K562 (cell line): Measurements from ENCODE around the gene MAML1. TPM values are rescaled to one million over a fixed set of nuclear protein-coding genes. Genes with fewer than 3 reads are reported as not detected.

ENCODE experiments used
- ATAC-seq: fragments of 200-7000 bp; cut with Tn5 transposase; 3 replicates; pipeline ENCODE4 v1.9.1; 2020; ENCODE audit warnings: moderate library complexity
- BruUV-seq: library from RNA; stranded (reverse); fragments of 400-500 nt; replicated peaks from 2 replicates; lab custom pipeline; 2021; lab: Mats Ljungman, UMichigan
- CTCF ChIA-PET: fragments of 300-600 bp; formaldehyde crosslinking; extraction: SDS; loops from one replicate; lab custom pipeline; 2021; ENCODE audit warnings: low intra/inter-chr PET ratio; lab: Yijun Ruan, JAX
- POLR2A ChIA-PET: fragments of 300-600, 350-650 bp; sonication (Branson Sonifier 250); formaldehyde crosslinking; extraction: SDS; loops from one replicate; lab custom pipeline; 2021; ENCODE audit warnings: antibody characterized with exemption, inconsistent platforms; lab: Yijun Ruan, JAX
- DNase-seq, 4 experiments: peaks; one replicate each; pipeline versions ENCODE4 v3.0.0 to v3.0.0-alpha.2; 2011 to 2018; ENCODE audit warnings: low spot score in 3 of 4, mixed read lengths in 3 of 4; ENCODE audit errors: extremely low read depth in 1 of 4
- FAIRE-seq: peaks from 2 replicates; lab custom pipeline; 2011; peaks lifted over from hg19 to GRCh38; lab: Jason Lieb, UNC
- H2AFZ ChIP-seq: 2 replicates; pipeline ENCODE4 v1.6.0; 2011; ENCODE audit warnings: low read depth, low read length, control low read depth, inconsistent platforms
- H3K27ac ChIP-seq: fragments of 200-600 bp; 3 replicates; pipeline ENCODE4 v1.8.0; 2011; ENCODE audit warnings: low read depth, mild to moderate bottlenecking, control low read depth, inconsistent platforms, low read length, moderate library complexity, mixed read lengths; ENCODE audit errors: extremely low read depth
- H3K27me3 ChIP-seq, 2 experiments: fragments of 300-600 bp in 1 of 2; 2 replicates in 1 of 2; 3 replicates in 1 of 2; pipeline versions ENCODE4 v1.6.0 to v1.8.0; 2011; ENCODE audit warnings: inconsistent platforms in 2 of 2, low read length in 2 of 2, mild to moderate bottlenecking in 1 of 2, mixed read lengths in 1 of 2, moderate library complexity in 1 of 2; ENCODE audit not compliant: control insufficient read depth in 2 of 2, insufficient read depth in 2 of 2
- H3K36me3 ChIP-seq: fragments of 300-600 bp; 3 replicates; pipeline ENCODE4 v1.8.0; 2011; ENCODE audit warnings: mild to moderate bottlenecking, low read length, inconsistent platforms; ENCODE audit not compliant: control insufficient read depth, insufficient read depth
- H3K4me1 ChIP-seq, 2 experiments: fragments of 200-600 bp in 1 of 2; replicated peaks in 1 of 2; 2 replicates in 1 of 2; 3 replicates in 1 of 2; pipeline versions ENCODE4 v1.5.1 to v1.8.0; 2011; ENCODE audit warnings: inconsistent platforms in 2 of 2, low read length in 2 of 2, mild to moderate bottlenecking in 1 of 2, mixed read lengths in 1 of 2, moderate library complexity in 1 of 2; ENCODE audit not compliant: control insufficient read depth in 2 of 2, insufficient read depth in 2 of 2
- H3K4me2 ChIP-seq: 2 replicates; pipeline ENCODE4 v1.6.1; 2011; ENCODE audit warnings: low read length, control low read depth, inconsistent platforms, mixed read lengths; ENCODE audit not compliant: insufficient read depth
- H3K4me3 ChIP-seq: fragments of 200-600 bp; sonication (generic), shearing (Covaris generic); 2 replicates; pipeline ENCODE4 v1.5.1; 2016; ENCODE audit warnings: control low read depth, inconsistent platforms
- H3K79me2 ChIP-seq: fragments of 200-600 bp; 3 replicates; pipeline ENCODE4 v1.8.0; 2011; ENCODE audit warnings: low read length, inconsistent platforms; ENCODE audit not compliant: control insufficient read depth, insufficient read depth
- H3K9ac ChIP-seq, 2 experiments: 2 replicates each; pipeline versions ENCODE4 v1.6.0 to v1.6.1; 2011; ENCODE audit warnings: low read depth in 2 of 2, low read length in 2 of 2, control low read depth in 1 of 2, inconsistent platforms in 1 of 2, mild to moderate bottlenecking in 1 of 2, mixed read lengths in 1 of 2; ENCODE audit not compliant: insufficient read depth in 1 of 2
- H3K9me1 ChIP-seq: one replicate; pipeline ENCODE4 v1.6.0; 2011; ENCODE audit warnings: inconsistent platforms, mild to moderate bottlenecking, low read length, moderate library complexity; ENCODE audit not compliant: control insufficient read depth, insufficient read depth
- H3K9me3 ChIP-seq: replicated peaks from 2 replicates; pipeline ENCODE4 v1.5.1; 2011; ENCODE audit warnings: low read depth, low read length, inconsistent platforms; ENCODE audit not compliant: control insufficient read depth, insufficient read depth
- H4K20me1 ChIP-seq: replicated peaks from 2 replicates; pipeline ENCODE4 v1.6.1; 2011; ENCODE audit warnings: low read length, inconsistent platforms, mixed read lengths; ENCODE audit not compliant: control insufficient read depth, insufficient read depth
- BRF1 ChIP-seq: IDR thresholded peaks from 3 replicates; pipeline ENCODE4 v1.6.1; 2011; ENCODE audit warnings: borderline replicate concordance, mild to moderate bottlenecking; ENCODE audit not compliant: insufficient read length; ENCODE audit errors: extremely low read depth
- CGGBP1 ChIP-seq: fragments of 250-450 bp; sonication (Bioruptor Pico); IDR thresholded peaks from 2 replicates; pipeline ENCODE4 v1.9.0; 2021; ENCODE audit warnings: mild to moderate bottlenecking
- FOXK1 ChIP-seq: sonication (generic); formaldehyde crosslinking; IDR thresholded peaks from 2 replicates; pipeline ENCODE4 v1.8.0; 2022; ENCODE audit warnings: missing genetic modification reagents, mild to moderate bottlenecking, borderline replicate concordance
- GTF2A2 ChIP-seq: IDR thresholded peaks from 2 replicates; pipeline ENCODE4 v1.6.1; 2016; ENCODE audit warnings: mild to moderate bottlenecking, missing genetic modification characterization, missing compliant biosample characterization
- L3MBTL2 ChIP-seq: fragments of 450-650 bp; IDR thresholded peaks from 2 replicates; pipeline ENCODE4 v1.6.1; 2016; ENCODE audit warnings: mild to moderate bottlenecking, moderate library complexity
- MAFK ChIP-seq: IDR thresholded peaks from 2 replicates; pipeline ENCODE4 v1.6.1; 2011; ENCODE audit warnings: low read length, improper control_type of control experiment
- MECOM ChIP-seq: fragments of 250-450 bp; sonication (Bioruptor Pico); IDR thresholded peaks from 2 replicates; pipeline ENCODE4 v1.8.0; 2022; ENCODE audit warnings: inconsistent platforms
- MEF2D ChIP-seq: conservative IDR thresholded peaks from 2 replicates; pipeline ENCODE4 v1.6.1; 2016; ENCODE audit warnings: low read depth, missing genetic modification characterization, missing compliant biosample characterization
- NCOA1 ChIP-seq: fragments of 450-650 bp; IDR thresholded peaks from 2 replicates; pipeline ENCODE4 v1.6.1; 2016; ENCODE audit warnings: low read depth
- REST ChIP-seq, 2 experiments: fragments of 450-650 bp; formaldehyde crosslinking in 1 of 2; IDR thresholded peaks; 2 replicates each; pipeline versions ENCODE4 v1.4.0 to v1.6.1; 2014 to 2020; ENCODE audit warnings: mild to moderate bottlenecking in 2 of 2, borderline replicate concordance in 1 of 2, low read depth in 1 of 2
- ZNF232 ChIP-seq: sonication (generic); formaldehyde crosslinking; IDR thresholded peaks from 2 replicates; pipeline ENCODE4 v1.8.0; 2022; ENCODE audit warnings: mild to moderate bottlenecking, missing genetic modification reagents
- ZNF79 ChIP-seq: fragments of 250-450 bp; sonication (Bioruptor Pico); IDR thresholded peaks from 2 replicates; pipeline ENCODE4 v1.4.0; 2020; ENCODE audit warnings: low read depth, mild to moderate bottlenecking, moderate library complexity
- WGBS: fragments of 100-300 bp; shearing (Covaris generic); methylation state at CpG from one replicate; pipeline ENCODE4 v1.1.6; 2016; ENCODE audit warnings: low coverage, mixed read lengths; ENCODE audit not compliant: insufficient coverage; ENCODE audit errors: missing lambda C conversion rate; 5-methylcytosine and 5-hydroxymethylcytosine counted together
- in situ Hi-C: fragments of 300-500 bp; cut with MboI; formaldehyde crosslinking; loops from 4 replicates; pipeline ENCODE4 v1.15.0; 2018; ENCODE audit warnings: inconsistent platforms, mixed read lengths
- intact Hi-C: fragments of 100-400 bp; cut with micrococcal nuclease; formaldehyde crosslinking; loops from 2 replicates; pipeline ENCODE4 v1.14.2; 2022
- polyA plus RNA-seq, 8 experiments: library from polyadenylated mRNA; depleted of rRNA in 4 of 8; stranded (reverse) in 5 of 8; unstranded in 3 of 8; fragments of >200 nt; fragmentation: Nextera tagmentation in 2 of 8; fragmentation: Illumina TruSeq in 1 of 8; extraction: Ambion mirVana in 2 of 8; extraction: Trizol in 1 of 8; gene quantifications; 2 replicates each; pipeline versions ENCODE4 v1.2.1 to v1.2.3, GENCODE V29; 2011 to 2014; ENCODE audit warnings: inconsistent platforms in 1 of 8, missing spikeins in 1 of 8
- total RNA-seq, 7 experiments: library from RNA; depleted of rRNA in 6 of 7; stranded (reverse); fragments of >200 nt in 6 of 7; fragmentation: Illumina TruSeq in 2 of 7; extraction: Trizol in 2 of 7; gene quantifications; 2 replicates each; pipeline versions ENCODE4 v1.2.1 to v1.2.3, GENCODE V29; 2011 to 2021; ENCODE audit warnings: low replicate concordance in 1 of 7

MAML1 gene
- total and polyA plus RNA-seq, 9 of the 15 experiments (the other 6 are each of a cell fraction or from before 2014, with no cell fraction given), result 0.32 to 18.4 (median 7.0) TPM

GRCh38 chr5:179720222-179720621 is 12.4 kb upstream of the MAML1 start:
- H3K4me1 ChIP-seq, result no peaks in the 10 kb centered on the region
- TF ChIP-seq MAFK (no peak), ZNF232 (CRISPR knock-in tag) (no peak), GTF2A2 (tag) (no peak), REST (IDR thresholded peaks at IDR 0.05; ENCODE audit: borderline replicate concordance) (no peak), REST (CRISPR knock-in tag; IDR thresholded peaks at IDR 0.05; ENCODE audit: low read depth) (no peak), MEF2D (tag) (no peak), BRF1 (no peak), ZNF79 (CRISPR knock-in tag) (no peak), L3MBTL2 (no peak), NCOA1 (no peak), FOXK1 (CRISPR knock-in tag) (no peak), MECOM (CRISPR knock-in tag) (no peak), CGGBP1 (CRISPR knock-in tag) (no peak)
- H3K27me3 ChIP-seq, result no peaks in the 10 kb centered on the region
- H3K9me3 ChIP-seq, result no peaks in the 10 kb centered on the region
- in situ Hi-C loops (no loop called here), intact Hi-C loops (no loop called here)
- ChIA-PET CTCF (no interaction called here), POLR2A (interaction anchor here (0.8 to 2.2 kb wide), 3 partner anchors 10 to 18 kb away, joined by 4 to 10 read pairs (median 4); no protein-coding TSS in a partner anchor)
- no peak overlapping the region for H3K4me2 ChIP-seq
- ATAC-seq (no peak), DNase-seq (no peak), FAIRE-seq (no peak)
- no TSS peak for BruUV-seq
- H3K9me1 ChIP-seq, result no peaks in the 10 kb centered on the region
- H3K79me2 ChIP-seq, result peaks cover 42% of the 10 kb centered on the region
- H3K27ac ChIP-seq, result no peak overlapping the region
- H2AFZ ChIP-seq, result no peak overlapping the region
- H3K36me3 ChIP-seq, result peaks cover 93% of the 10 kb centered on the region
- no peak overlapping the region for H3K9ac ChIP-seq
- no peak overlapping the region for H3K4me3 ChIP-seq
- WGBS, result 90% methylated on average over 2 of the region's 2 CpGs
- no peaks in the 10 kb centered on the region; the same call in 1 of the 2 replicates for H4K20me1 ChIP-seq
